HCT116 (cell line): Measurements from ENCODE around the gene GNB5. TPM values are rescaled to one million over a fixed set of nuclear protein-coding genes. Genes with fewer than 3 reads are reported as not detected.

Experiments used
- ATAC-seq: fragments of 200-7000 bp; cut with Tn5 transposase; 2 replicates; pipeline ENCODE4 v1.9.1; 2020; ENCODE audit warnings: mild to moderate bottlenecking, moderate library complexity
- BruUV-seq: library from RNA; stranded (reverse); fragments of 400-500 nt; replicated peaks from 2 replicates; lab custom pipeline; 2021; lab: Mats Ljungman, UMichigan
- CTCF ChIA-PET: fragments of 300-600 bp; sonication (Branson Sonifier 250); formaldehyde crosslinking; loops from one replicate; lab custom pipeline; 2021; ENCODE audit warnings: antibody characterized with exemption; lab: Charles Lee
- POLR2A ChIA-PET: fragments of 300-600, 350-600 bp; sonication (Branson Sonifier 250); formaldehyde crosslinking; loops from one replicate; lab custom pipeline; 2021; ENCODE audit warnings: antibody characterized with exemption; lab: Charles Lee
- RAD21 ChIA-PET, 2 experiments: fragments of 300-600 bp; sonication (Branson Sonifier 250); formaldehyde crosslinking; loops; one replicate each; lab custom pipeline; 2023; ENCODE audit warnings: low total read pairs in 2 of 2; ENCODE audit not compliant: uncharacterized antibody in 2 of 2, unreplicated experiment in 2 of 2, low non-redundant PET in 1 of 2; lab: Charles Lee
- DNase-seq: peaks from one replicate; pipeline ENCODE4 v3.0.0-alpha.2; 2010; ENCODE audit warnings: low read depth, low spot score
- H2AFZ ChIP-seq: fragments of 200-600 bp; shearing (Covaris generic), sonication (generic); 2 replicates; pipeline ENCODE4 v1.6.1; 2017; ENCODE audit warnings: low read depth, mixed run types, mixed read lengths, antibody characterized with exemption, low read length; ENCODE audit not compliant: poor library complexity, severe bottlenecking
- H3K27ac ChIP-seq: 2 replicates; pipeline ENCODE4 v1.5.1; 2012; ENCODE audit warnings: low read depth, low read length
- H3K27me3 ChIP-seq: fragments of 200-600 bp; sonication (generic); 2 replicates; pipeline ENCODE4 v1.6.1; 2016; ENCODE audit warnings: mixed run types, low read length, mixed read lengths; ENCODE audit not compliant: insufficient read depth
- H3K36me3 ChIP-seq, 2 experiments: fragments of 200-500 bp in 1 of 2; fragments of 200-600 bp in 1 of 2; sonication (Bioruptor generic) in 1 of 2; sonication (generic) in 1 of 2; 2 replicates each; pipeline versions ENCODE4 v1.5.1 to v1.6.1; 2014 to 2016; ENCODE audit warnings: low read length in 2 of 2, inconsistent platforms in 1 of 2, mixed read lengths in 1 of 2, mixed run types in 1 of 2; ENCODE audit not compliant: insufficient read depth in 2 of 2, control insufficient read depth in 1 of 2
- H3K4me1 ChIP-seq, 2 experiments: fragments of 200-600 bp in 1 of 2; sonication (generic) in 1 of 2; 2 replicates each; pipeline versions ENCODE4 v1.5.1 to v1.6.1; 2012 to 2017; ENCODE audit warnings: low read length in 2 of 2, inconsistent platforms in 1 of 2, mild to moderate bottlenecking in 1 of 2, mixed read lengths in 1 of 2, mixed run types in 1 of 2, moderate library complexity in 1 of 2; ENCODE audit not compliant: insufficient read depth in 2 of 2, control insufficient read depth in 1 of 2
- H3K4me2 ChIP-seq: fragments of 200-600 bp; sonication (generic); 2 replicates; pipeline ENCODE4 v1.6.1; 2017; ENCODE audit warnings: mixed run types, low read length, mixed read lengths
- H3K4me3 ChIP-seq, 2 experiments: fragments of 200-600 bp in 1 of 2; sonication (generic) in 1 of 2; replicated peaks in 1 of 2; 2 replicates each; pipeline ENCODE4 v1.5.1; 2011 to 2016; ENCODE audit warnings: low read length in 2 of 2, control low read depth in 1 of 2, low read depth in 1 of 2, mild to moderate bottlenecking in 1 of 2, mixed read lengths in 1 of 2, mixed run types in 1 of 2
- H3K79me2 ChIP-seq: fragments of 200-600 bp; sonication (generic); 2 replicates; pipeline ENCODE4 v1.6.1; 2017; ENCODE audit warnings: mild to moderate bottlenecking, mixed run types, low read length, moderate library complexity, mixed read lengths; ENCODE audit not compliant: insufficient read depth
- H3K9ac ChIP-seq: fragments of 200-600 bp; sonication (generic); 2 replicates; pipeline ENCODE4 v1.6.1; 2016; ENCODE audit warnings: low read length, mixed read lengths
- H3K9me2 ChIP-seq: fragments of 200-600 bp; sonication (generic), shearing (Covaris generic); 2 replicates; pipeline ENCODE4 v1.6.1; 2017; ENCODE audit warnings: mixed run types, mild to moderate bottlenecking, moderate library complexity; ENCODE audit not compliant: insufficient read depth
- H3K9me3 ChIP-seq, 2 experiments: fragments of 200-500 bp in 1 of 2; fragments of 200-600 bp in 1 of 2; sonication (Bioruptor generic) in 1 of 2; sonication (generic) in 1 of 2; 2 replicates each; pipeline ENCODE4 v1.6.1; 2014 to 2017; ENCODE audit warnings: low read length in 2 of 2, mixed read lengths in 2 of 2, inconsistent platforms in 1 of 2, low read depth in 1 of 2, mild to moderate bottlenecking in 1 of 2, mixed run types in 1 of 2, moderate library complexity in 1 of 2; ENCODE audit not compliant: control insufficient read depth in 1 of 2, insufficient read depth in 1 of 2
- H4K20me1 ChIP-seq: fragments of 200-600 bp; sonication (generic), shearing (Covaris generic); 2 replicates; pipeline ENCODE4 v1.6.1; 2017; ENCODE audit warnings: mixed run types, mild to moderate bottlenecking, moderate library complexity; ENCODE audit not compliant: insufficient read depth
- ATF3 ChIP-seq: IDR thresholded peaks from 2 replicates; pipeline ENCODE4 v1.6.1; 2012
- CBX3 ChIP-seq: IDR thresholded peaks from 2 replicates; pipeline ENCODE4 v1.6.1; 2012; ENCODE audit warnings: low read depth
- EGR1 ChIP-seq: IDR thresholded peaks from 2 replicates; pipeline ENCODE4 v1.6.1; 2012; ENCODE audit warnings: low read depth
- ELF1 ChIP-seq: IDR thresholded peaks from 2 replicates; pipeline ENCODE4 v1.6.1; 2012; ENCODE audit warnings: low read depth, borderline replicate concordance
- EZH2phosphoT487 ChIP-seq: fragments of 200-600 bp; IDR thresholded peaks from 2 replicates; pipeline ENCODE4 v1.6.1; 2018; ENCODE audit warnings: antibody characterized with exemption, borderline replicate concordance
- MAX ChIP-seq: IDR thresholded peaks from 2 replicates; pipeline ENCODE4 v1.6.1; 2012
- REST ChIP-seq: IDR thresholded peaks from 2 replicates; pipeline ENCODE4 v1.6.1; 2012; ENCODE audit warnings: low read depth
- TCF7L2 ChIP-seq: IDR thresholded peaks from 2 replicates; pipeline ENCODE4 v1.7.0; 2011; ENCODE audit warnings: borderline replicate concordance, inconsistent platforms; ENCODE audit not compliant: insufficient read depth, insufficient read length; ENCODE audit errors: extremely low read depth
- YY1 ChIP-seq: IDR thresholded peaks from 2 replicates; pipeline ENCODE4 v1.6.1; 2011; ENCODE audit warnings: low read length, low read depth, moderate library complexity, mild to moderate bottlenecking; ENCODE audit not compliant: insufficient replicate concordance; ENCODE audit errors: extremely low read depth
- ZFX ChIP-seq: fragments of 450-650 bp; IDR thresholded peaks from 2 replicates; pipeline ENCODE4 v1.6.1; 2017
- ZNF274 ChIP-seq: fragments of 200-500 bp; sonication (Bioruptor generic); IDR thresholded peaks from 2 replicates; pipeline ENCODE4 v1.6.1; 2014; ENCODE audit warnings: mild to moderate bottlenecking, low read depth, low read length, inconsistent platforms
- intact Hi-C: fragments of 100-400 bp; cut with micrococcal nuclease; formaldehyde crosslinking; loops from 2 replicates; pipeline ENCODE4 v1.10.0; 2022
- total RNA-seq: library from RNA; stranded (reverse); gene quantifications from one replicate; pipeline ENCODE4 v1.2.1, GENCODE V29; 2021; ENCODE audit not compliant: unreplicated experiment

Gene GNB5
- total RNA-seq, 1 experiment from 2014 or later: 27.6 TPM

- Histone ChIP-seq H3K9ac (no peak overlapping the region), H3K27me3 (no peaks in the 10 kb centered on the region), H3K27ac (no peak overlapping the region), H4K20me1 (no peaks in the 10 kb centered on the region), H3K4me3 (no peak overlapping the region), H3K9me2 (no peaks in the 10 kb centered on the region), H3K4me1 (peaks cover 4 to 10% of the 10 kb centered on the region in 2 experiments; a peak in 3 of 4 replicates), H3K36me3 (peaks cover 26 to 28% of the 10 kb centered on the region in 2 experiments; a peak in 3 of 4 replicates), H3K9me3 (no peaks in the 10 kb centered on the region), H3K79me2 (no peaks in the 10 kb centered on the region), H3K4me2 (no peak overlapping the region), H2AFZ (no peak overlapping the region)
- ChIA-PET CTCF (interaction anchor here (0.5 to 1.7 kb wide), 3 partner anchors 13 to 564 kb away, joined by 3 to 5 read pairs (median 3); no protein-coding TSS in a partner anchor), RAD21 (no interaction called here), POLR2A (no interaction called here)
- ATAC-seq: no peak
- TF ChIP-seq ZFX: no peak
- intact Hi-C loops: no loop called here
- DNase-seq: no peak
- no TSS peak for BruUV-seq
Observed at GRCh38 chr15:52230073-52230472, 38.9 kb upstream of the GNB5 start.

GRCh38 chr15:52228921-52229320 lies 37.7 kb upstream of the GNB5 start:
- POLR2A ChIA-PET: no interaction called here
- intact Hi-C loops: no loop called here

More at GRCh38 chr15:52228921-52229320, 37.7 kb upstream of the GNB5 start:
- TF ChIP-seq YY1: no peak
- TF ChIP-seq MAX: no peak
- TF ChIP-seq TCF7L2: no peak
- no peak for TF ChIP-seq REST
- TF ChIP-seq ELF1: no peak
- TF ChIP-seq ZFX: no peak
- no peak for TF ChIP-seq EGR1
- no peak for TF ChIP-seq ATF3
- TF ChIP-seq CBX3: no peak
- TF ChIP-seq ZNF274: no peak
- no peak for TF ChIP-seq EZH2phosphoT487
- no peaks in the 10 kb centered on the region for H3K79me2 ChIP-seq
- no peaks in the 10 kb centered on the region for H3K27me3 ChIP-seq
- no peaks in the 10 kb centered on the region for H3K9me2 ChIP-seq
- peak; percentile 65 for ATAC-seq
- peaks cover 4 to 10% of the 10 kb centered on the region in 2 experiments; a peak in 3 of 4 replicates for H3K4me1 ChIP-seq
- no peaks in the 10 kb centered on the region for H3K9me3 ChIP-seq
- no peak overlapping the region for H3K27ac ChIP-seq
- BruUV-seq: no TSS peak
- 0 out of 2 replicates have a peak overlapping the region, but pooled peaks have one; percentile 18 for H3K4me2 ChIP-seq
- peaks cover 30 to 33% of the 10 kb centered on the region in 2 experiments; a peak in 3 of 4 replicates for H3K36me3 ChIP-seq
- no peaks in the 10 kb centered on the region for H4K20me1 ChIP-seq
- RAD21 ChIA-PET: interaction anchor here in 1 of 2 experiments (0.6 kb wide), 1 partner anchor 22 kb away, joined by 3 read pairs; no protein-coding TSS in a partner anchor
- CTCF ChIA-PET: interaction anchor here (1.1 to 2.3 kb wide), 6 partner anchors 12 to 507 kb away, joined by 3 to 12 read pairs (median 4); no protein-coding TSS in a partner anchor
- no peak overlapping the region for H3K4me3 ChIP-seq
- peak; percentile 13 for DNase-seq
- H2AFZ ChIP-seq: no peak overlapping the region
- H3K9ac ChIP-seq: no peak overlapping the region
